ENCODE measurements around the gene TTC39B. TPM values are rescaled to one million over a fixed set of nuclear protein-coding genes. Genes with fewer than 3 reads are reported as not detected.

Gene TTC39B
- total and polyA plus RNA-seq, 2 of the 8 experiments (the other 6 are each of a cell fraction or from before 2014, with no cell fraction given) = 1.6 to 10.9 TPM

GRCh38 chr9:15137658-15138356 lies 169.2 kb downstream of the TTC39B start:
- Histone ChIP-seq H2BK20ac (ENCODE audit: low read length) (peak overlapping the region; percentile 96), H2AFZ (ENCODE audit: low read length) (no peak overlapping the region), H3K4me2 (ENCODE audit: insufficient read depth in 1 of 2, low read depth in 2 of 2, low read length in 2 of 2) (peak overlapping the region; percentile 29 to 43), H2BK120ac (replicated peaks; ENCODE audit: low read depth, low read length) (peak overlapping the region; percentile 93), H3K14ac (ENCODE audit: insufficient read length) (no peak overlapping the region), H3K4me3 (ENCODE audit: extremely low read depth in 1 of 4, insufficient read depth in 2 of 4, low read depth in 3 of 4, low read length in 4 of 4) (no peak overlapping the region; a peak in 2 of 8 replicates), H2AK5ac (ENCODE audit: low read depth, low read length) (peak overlapping the region; percentile 53; the same call in 1 of the 2 replicates), H3K4me1 (replicated peaks in 1 of 4; ENCODE audit: control insufficient read depth in 3 of 4, insufficient read depth in 4 of 4, low read length in 3 of 4) (peaks cover 2 to 21% (median 18%) of the 10 kb centered on the region in 4 experiments; a peak in 5 of 7 replicates), H3K9me3 (ENCODE audit: insufficient read depth in 2 of 2, low read depth in 1 of 2, low read length in 1 of 2) (no peaks in the 10 kb centered on the region), H2BK5ac (ENCODE audit: low read depth, low read length) (peak overlapping the region; percentile 86), H3K79me1 (ENCODE audit: low read depth, low read length) (no peaks in the 10 kb centered on the region), H4K20me1 (replicated peaks in 1 of 2; ENCODE audit: control insufficient read depth in 1 of 2, insufficient read depth in 2 of 2, low read length in 2 of 2) (no peaks in the 10 kb centered on the region), H3K27ac (ENCODE audit: low read depth, low read length) (peak overlapping the region; percentile 26; the same call in 1 of the 2 replicates), H3K9ac (replicated peaks in 1 of 4; ENCODE audit: extremely low read depth in 1 of 4, low read depth in 3 of 4, low read length in 3 of 4) (no peak overlapping the region), H3K27me3 (replicated peaks in 1 of 4; ENCODE audit: control insufficient read depth in 3 of 4, extremely low read depth in 1 of 4, insufficient read depth in 3 of 4, low read length in 3 of 4) (no peaks in the 10 kb centered on the region), H3K23me2 (ENCODE audit: low read depth, low read length) (no peaks in the 10 kb centered on the region), H4K8ac (ENCODE audit: extremely low read depth, insufficient read depth, low read length) (no peak overlapping the region), H3K36me3 (ENCODE audit: control insufficient read depth in 2 of 4, insufficient read depth in 4 of 4, low read length in 3 of 4) (no peaks in the 10 kb centered on the region), H3K56ac (replicated peaks; ENCODE audit: insufficient read length, low read depth, low read length) (peak overlapping the region; percentile 3), H3K18ac (ENCODE audit: extremely low read depth, low read length) (peak overlapping the region; percentile 72), H2BK15ac (ENCODE audit: low read length) (no peak overlapping the region), H3K23ac (ENCODE audit: insufficient read length) (no peak overlapping the region), H3K79me2 (ENCODE audit: control insufficient read depth in 1 of 2, insufficient read depth in 2 of 2, low read length in 2 of 2) (no peaks in the 10 kb centered on the region), H4K5ac (ENCODE audit: insufficient read length, low read depth, low read length) (peak overlapping the region; percentile 90), H2BK12ac (ENCODE audit: low read depth, low read length) (peak overlapping the region; percentile 32), H3K4ac (replicated peaks; ENCODE audit: insufficient read length, low read depth, low read length) (peak overlapping the region; percentile 30), H4K91ac (replicated peaks; ENCODE audit: insufficient read length, low read length) (peak overlapping the region; percentile 45)
- FAIRE-seq (no peak), DNase-seq (ENCODE audit: low read depth in 1 of 2, low spot score in 2 of 2) (peak in 1 of 2 experiments; percentile 56)
- ChIA-PET POLR2A (ENCODE audit: partially characterized antibody) (no interaction called here), CTCF (ENCODE audit: partially characterized antibody) (interaction anchor here (0.6 to 1.6 kb wide), 4 partner anchors 9 to 173 kb away, joined by 3 to 8 read pairs (median 3); no protein-coding TSS in a partner anchor)
- 66% methylated on average over 6 of the region's 6 CpGs; no CpG with 5 or more reads in 1 of the 2 experiments for WGBS, 2 experiments (ENCODE audit: extremely low coverage in 1 of 2, insufficient coverage in 1 of 2, insufficient read length in 1 of 2, insufficient replicate concordance in 2 of 2, low coverage in 1 of 2, low lambda C conversion rate in 2 of 2, missing lambda C conversion rate in 1 of 2)
- TF ChIP-seq CTBP2 (IDR thresholded peaks at IDR 0.05; ENCODE audit: borderline replicate concordance, insufficient read depth, insufficient read length, low read length) (peak; percentile 54), BACH1 (IDR thresholded peaks at IDR 0.05; ENCODE audit: low read length) (no peak), KDM5A (IDR thresholded peaks at IDR 0.05; ENCODE audit: low read length) (no peak), POLR2AphosphoS5 (IDR thresholded peaks at IDR 0.05; ENCODE audit: low read depth, low read length) (no peak), SIN3A (conservative IDR thresholded peaks at IDR 0.05 in 1 of 2, IDR thresholded peaks at IDR 0.05 in 1 of 2; ENCODE audit: low read depth in 1 of 2, low read length in 2 of 2) (no peak), NRF1 (IDR thresholded peaks at IDR 0.05; ENCODE audit: low read depth, low read length) (no peak), BRCA1 (IDR thresholded peaks at IDR 0.05; ENCODE audit: low read depth, low read length) (no peak), SRF (IDR thresholded peaks at IDR 0.05; ENCODE audit: low read depth, low read length) (no peak), GABPA (IDR thresholded peaks at IDR 0.05; ENCODE audit: borderline replicate concordance, insufficient read depth, low read length) (no peak), MAX (IDR thresholded peaks at IDR 0.05) (no peak), KDM1A (IDR thresholded peaks at IDR 0.05; ENCODE audit: borderline replicate concordance, low read length) (peak; percentile 77; the same call in 1 of the 2 replicates), CREB1 (IDR thresholded peaks at IDR 0.05) (no peak)

Data from H1 (cell line).